Urothelium cell line (cell line): ENCODE measurements around the gene RGS3.

ENCODE experiments used
- DNase-seq: peaks from one replicate; pipeline ENCODE4 v3.0.0; 2011; ENCODE audit warnings: low spot score, mixed read lengths
- FAIRE-seq: peaks from 2 replicates; lab custom pipeline; 2011; peaks lifted over from hg19 to GRCh38; lab: Jason Lieb, UNC

The RGS3 gene

DNA sequence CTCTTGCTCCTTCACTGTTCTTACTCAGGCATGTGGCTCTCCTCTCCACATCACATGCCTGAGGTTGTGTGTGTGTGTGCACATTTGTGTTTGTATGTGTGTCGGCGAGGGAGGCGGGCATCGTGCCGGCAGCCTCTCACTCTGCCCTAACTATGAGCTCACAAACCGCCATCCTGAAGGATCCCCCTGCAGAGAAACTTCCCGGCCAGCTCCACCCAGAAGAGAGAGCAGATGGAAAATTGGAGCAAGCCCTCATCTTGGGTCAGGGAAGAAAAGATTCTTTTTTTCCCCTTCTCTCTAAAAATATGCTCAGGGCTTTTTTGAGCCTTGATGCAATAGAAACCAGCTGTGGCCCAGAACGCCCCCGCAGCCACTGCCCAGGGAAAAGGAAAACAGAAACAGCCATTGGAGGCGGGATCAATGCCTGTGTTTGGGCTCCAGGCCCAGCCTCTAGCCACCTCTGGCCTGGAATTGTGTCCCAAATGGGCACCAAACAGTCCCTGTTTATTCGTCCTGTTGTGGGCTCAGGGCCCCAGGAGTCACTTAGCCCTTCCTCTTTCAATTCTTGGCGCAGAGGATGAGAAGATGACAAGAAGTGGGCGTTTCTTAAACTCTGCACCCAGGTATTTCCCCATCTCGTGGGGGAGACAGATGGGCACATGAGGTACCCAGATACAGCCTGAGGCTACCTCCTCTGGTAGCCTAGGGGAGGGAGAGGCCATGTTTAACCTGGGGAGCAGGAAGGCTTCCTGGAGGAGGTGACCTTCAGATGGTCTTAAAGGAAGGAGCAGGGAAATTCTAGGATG is 151.5 kb downstream of the RGS3 start:
- FAIRE-seq (no peak), DNase-seq (no peak)

DNA sequence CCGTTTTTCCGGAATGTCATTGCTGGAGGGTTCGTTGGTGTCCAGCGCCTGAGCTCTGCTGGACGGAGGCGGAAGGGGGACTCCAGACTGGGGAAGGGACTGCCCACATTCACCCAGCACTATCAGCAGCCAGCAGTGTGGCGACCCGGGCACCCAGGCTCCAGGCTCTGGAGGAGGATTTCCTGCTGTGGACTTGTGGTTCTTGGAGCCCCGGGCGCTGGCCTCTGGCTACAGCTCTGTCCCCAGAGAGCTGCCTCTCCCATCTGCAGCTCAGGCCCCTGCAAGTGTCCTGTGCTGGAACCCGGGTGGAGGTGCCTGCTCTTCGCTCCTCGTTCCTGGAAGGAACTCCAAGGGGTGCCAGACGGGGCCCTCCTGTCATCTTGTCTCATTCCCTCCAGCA is 152.6 kb downstream of the RGS3 start:
- DNase-seq, result no peak
- FAIRE-seq, result no peak

DNA sequence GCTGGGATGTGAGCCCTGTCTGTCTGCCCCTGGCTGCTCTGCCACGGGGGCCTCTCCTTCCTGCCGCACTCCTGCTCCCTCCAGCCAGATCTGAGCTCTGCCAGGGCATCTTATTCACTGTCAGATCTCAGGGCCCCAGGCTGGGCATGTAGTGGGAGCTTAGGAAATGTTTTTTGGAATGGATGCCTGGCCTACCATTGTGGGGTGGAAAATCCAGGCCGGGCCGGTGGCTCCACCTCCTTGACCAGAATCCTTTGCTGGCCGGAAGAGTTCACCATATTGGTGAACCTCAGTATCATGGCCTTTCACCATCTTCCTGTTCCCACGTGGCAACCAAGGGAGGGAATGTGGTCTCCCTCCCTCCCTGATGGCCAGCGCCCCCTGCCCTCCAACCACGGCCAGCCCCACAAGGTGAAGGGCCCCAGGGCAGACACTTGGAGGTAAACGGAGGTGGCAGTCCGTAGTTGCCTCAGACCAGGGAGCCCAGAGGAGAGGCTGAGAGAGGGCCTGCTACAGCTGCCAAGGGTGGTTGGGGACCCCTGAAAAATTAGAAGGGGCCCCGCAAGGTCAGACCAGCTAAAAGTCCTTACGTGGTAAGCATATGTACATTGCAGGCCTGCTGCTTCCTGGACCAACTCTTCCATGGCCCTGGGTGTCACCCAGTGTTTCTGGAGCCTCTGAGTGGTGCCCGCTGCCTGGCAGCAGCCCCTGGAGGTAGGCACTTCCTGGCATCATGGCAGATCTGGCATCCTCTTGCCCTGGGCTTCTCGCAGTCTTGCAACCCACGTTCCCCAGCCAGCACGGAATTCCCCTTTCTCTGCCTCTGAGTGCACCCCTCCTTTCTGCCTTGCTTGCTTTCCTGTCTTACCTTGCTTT is 153.3 kb downstream of the RGS3 start:
- DNase-seq, result no peak
- FAIRE-seq, result no peak

DNA sequence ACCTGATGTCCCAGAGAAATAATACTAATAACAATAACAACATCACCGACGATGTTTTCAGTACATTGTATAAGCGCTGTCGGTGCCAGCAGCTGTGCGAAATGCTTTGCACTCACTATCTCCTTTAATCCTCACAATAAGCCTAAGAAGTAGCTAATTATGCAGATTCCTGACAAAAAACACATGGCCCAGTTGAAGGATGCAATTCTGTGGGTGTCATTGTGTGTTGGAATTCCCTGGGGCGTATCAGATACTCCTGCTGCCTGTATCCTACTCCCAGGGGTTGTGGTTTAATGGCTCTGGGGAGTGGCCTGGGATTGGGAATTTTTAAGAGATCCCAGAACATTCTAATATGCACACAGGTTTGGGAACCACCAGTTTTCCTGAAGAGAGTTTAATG is 154.0 kb downstream of the RGS3 start:
- DNase-seq (no peak), FAIRE-seq (no peak)

DNA sequence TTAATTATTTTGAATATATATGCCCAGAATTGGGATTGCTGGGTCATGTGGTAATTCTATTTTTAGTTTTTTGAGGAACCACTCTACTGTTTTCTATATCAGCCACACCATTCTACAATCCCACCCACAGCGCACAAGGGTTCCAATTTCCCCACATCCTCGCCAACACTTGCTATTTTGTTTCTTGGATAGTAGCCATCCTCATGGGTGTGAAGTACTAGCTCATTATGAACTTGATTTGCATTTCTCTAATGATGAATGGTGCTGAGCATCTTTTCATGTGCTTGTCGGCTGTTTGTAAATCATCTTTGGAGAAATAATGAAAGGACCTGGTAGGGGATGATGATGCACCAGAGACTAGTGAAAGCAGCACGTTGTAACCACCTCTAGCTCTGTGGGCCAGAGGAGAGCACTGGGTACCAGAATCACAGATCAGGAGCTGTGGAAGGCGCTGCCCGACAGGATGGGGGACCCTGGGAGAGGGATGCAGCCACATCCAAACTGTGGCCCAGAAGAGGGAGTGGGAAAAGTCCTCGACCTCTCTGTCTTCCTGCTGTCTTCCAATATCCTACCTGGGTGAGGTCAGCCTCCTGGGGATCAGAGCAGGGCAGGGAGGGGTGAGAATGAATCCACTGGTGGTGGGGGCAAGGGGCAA is 155.4 kb downstream of the RGS3 start:
- DNase-seq (no peak), FAIRE-seq (no peak)

DNA sequence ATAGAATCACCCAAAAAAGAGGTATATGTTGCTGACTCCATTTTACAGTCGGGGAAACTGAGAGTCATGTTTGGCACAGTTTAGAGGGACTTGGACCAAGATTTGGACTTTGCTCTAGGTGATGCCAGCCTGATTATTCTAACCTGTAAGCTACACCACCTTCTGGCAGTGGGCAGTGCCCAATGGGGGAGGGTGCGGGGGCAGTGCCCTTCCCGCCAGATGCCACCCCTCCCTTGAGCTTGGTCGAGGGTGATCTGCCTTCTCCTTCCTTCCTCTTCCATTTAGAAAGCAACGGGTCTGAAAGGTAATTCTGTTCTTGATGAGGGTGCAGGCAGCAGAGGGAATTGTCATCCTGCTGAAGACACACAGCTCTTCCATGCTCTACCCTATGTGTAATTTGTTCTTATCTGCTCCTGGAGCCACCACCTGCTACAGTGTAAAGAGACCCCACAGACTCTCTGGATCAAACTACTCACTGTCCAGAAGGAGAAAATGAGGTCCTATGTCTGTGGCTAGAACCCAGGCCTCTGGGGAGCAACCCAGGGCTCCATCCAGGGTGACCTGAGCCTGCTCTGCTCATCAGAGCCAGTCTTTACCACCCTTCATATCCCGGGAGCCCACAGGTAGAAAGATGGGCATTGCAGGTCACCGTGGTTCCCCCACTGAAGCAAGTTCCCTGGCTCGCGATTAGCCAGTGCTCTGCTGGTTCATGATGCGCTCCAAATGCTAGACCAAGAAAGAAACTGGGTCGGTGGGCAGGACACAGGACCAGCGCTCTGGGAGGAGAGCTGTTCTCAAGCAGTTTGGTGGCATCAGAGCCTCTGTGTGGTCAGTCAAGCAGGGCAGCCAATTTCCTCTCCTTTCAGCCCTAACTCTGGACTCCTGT is 156.2 kb downstream of the RGS3 start:
- FAIRE-seq (peak; percentile 40), DNase-seq (no peak)

DNA sequence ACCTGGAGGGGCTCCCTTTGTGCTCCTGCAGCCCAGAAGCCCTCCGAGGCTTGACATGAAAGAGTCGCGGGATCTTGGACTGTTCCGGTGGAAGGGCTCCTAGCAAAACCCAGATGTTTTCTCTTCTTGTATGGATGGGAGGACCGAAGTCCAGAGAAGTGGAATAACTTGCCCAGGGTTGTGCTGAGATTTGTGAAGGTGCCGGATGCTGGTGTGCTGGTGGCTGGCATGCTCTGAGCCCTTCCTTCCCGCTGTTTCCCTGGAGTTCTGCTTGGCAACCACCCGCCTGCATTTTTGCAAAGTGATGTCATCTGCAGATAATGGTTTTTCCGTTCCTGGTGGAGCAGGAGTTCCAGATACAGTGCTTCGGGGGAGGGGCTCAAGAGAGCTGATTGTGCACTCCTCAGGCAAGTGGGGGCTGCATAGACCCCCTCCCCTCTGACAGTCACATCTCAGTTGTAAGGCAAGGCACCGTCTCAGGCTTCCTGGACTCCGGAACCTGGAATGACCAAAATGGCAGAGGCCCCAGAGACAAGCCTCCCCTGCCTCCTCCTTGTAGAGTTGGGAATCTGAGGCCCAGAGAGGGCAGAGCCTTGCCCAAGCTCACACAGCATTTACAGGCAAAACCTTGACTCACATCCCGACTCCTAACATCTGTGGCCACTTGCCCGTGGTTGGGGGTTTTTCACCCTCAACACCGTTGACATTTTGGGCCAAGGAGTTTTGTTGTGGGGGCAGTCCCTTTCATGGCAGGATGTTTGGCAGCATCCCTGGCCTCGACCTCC is 157.0 kb downstream of the RGS3 start:
- FAIRE-seq (no peak), DNase-seq (peak; percentile 89)

DNA sequence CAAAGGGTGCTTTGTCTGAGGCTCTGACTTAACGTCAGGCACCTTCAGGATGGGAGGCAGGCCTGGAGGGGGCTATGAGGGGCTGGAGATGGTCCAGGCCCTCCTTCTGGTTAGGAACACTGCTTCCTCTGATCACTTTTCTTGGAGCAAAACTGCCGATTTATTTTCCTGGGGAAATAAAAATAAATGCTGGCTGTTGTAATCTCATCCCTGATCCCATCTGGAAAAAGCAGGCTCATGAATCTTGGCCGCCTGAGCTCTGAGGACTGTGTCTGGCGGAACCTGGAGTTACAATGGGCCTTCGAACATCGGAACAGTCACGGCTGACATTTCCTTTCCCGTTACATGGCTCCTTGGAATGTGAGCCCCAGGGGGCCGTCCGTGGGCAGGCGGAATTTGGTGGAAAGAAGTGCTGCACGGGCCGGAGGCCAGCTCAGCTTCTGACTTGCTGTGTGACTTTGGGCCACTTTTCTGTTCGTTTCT is 157.8 kb downstream of the RGS3 start:
- FAIRE-seq (peak; percentile 88), DNase-seq (peak; percentile 64)

DNA sequence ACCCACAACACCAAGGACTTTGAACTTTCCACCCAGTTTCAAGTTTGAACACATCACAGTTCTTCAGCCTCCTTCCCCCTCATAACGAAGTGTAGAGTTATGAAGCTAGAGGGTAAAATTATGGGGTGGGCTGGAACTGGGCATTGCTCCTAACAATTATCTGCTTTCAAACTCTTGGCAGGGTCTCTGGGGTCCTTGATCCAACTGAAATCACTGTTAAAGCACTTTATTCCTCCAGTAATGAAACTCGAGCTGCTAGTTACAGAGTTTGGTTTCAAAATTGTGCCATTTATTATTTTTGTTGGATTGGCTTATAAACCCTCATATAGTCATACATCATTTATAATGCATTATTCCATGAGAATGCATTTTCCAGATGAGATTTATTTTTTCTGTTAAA is 158.5 kb downstream of the RGS3 start:
- no peak for FAIRE-seq
- no peak for DNase-seq

DNA sequence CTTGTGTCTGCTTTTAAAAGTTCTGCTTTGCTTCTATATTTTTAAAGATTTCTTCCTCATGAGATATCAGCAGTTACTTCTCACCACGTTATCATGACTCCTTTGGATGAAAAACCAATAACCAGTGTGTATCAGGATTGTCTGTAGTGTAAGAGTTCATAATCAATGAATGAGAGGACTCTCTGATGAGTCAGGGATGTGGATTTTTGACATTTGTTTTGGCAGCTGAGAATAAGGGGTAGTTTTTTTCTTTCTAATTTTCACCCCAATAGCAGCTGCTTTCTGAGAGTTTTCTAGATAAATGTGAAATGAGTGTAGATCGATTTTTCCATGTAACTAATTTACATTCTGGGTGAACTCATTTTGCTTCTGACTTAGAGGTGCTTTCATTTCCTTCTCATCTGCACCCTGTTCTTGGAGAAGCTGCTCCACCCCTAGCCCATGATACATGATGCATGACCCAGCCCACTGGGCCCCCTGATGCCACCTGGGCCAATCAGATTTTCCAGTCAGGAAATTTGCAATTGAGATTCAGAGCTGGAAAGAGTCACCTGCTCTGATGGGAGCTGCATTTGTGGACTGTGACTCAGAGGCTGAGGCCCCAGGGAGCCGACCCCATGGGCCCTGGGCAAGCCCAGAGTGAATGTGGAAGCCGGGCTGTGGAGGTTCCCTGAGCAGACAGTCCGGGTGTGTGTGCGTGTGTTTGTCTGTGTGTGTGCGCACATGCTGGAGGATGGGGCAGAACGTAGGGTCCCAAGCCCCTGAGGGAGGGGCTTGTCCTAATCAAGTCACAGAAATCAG is 159.3 kb downstream of the RGS3 start:
- FAIRE-seq, result peak; percentile 44
- peak; percentile 89 for DNase-seq

DNA sequence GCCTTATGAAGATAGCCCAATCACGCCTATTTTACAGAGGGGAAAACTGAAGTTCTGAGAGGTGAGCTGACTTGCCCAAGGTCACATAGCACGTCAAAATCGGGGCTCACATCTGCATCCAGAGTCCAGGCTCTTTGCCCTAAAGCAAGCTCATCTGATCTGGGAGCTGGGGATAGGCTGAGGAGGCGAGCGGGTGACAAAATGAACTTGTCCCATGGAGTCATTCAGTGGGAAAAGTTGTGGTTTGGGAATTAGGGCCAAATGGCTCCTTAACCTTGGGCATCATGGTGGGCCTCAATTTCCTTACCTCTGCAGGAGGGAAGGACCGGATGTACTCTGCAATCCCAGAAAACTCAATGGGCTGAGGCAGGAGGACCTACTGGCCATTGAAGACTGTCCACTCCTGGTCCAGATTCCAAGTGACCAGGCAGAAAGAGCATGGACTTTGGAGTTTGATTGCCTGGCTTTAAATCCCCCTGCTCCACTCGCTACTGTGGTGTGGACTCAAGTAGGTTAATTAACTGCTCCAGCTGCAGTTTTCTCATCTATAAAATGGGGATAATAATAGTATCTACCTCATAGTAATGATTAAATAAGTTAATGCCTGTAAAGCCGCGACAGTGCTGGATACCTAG is 160.4 kb downstream of the RGS3 start:
- no peak for DNase-seq
- FAIRE-seq, result no peak

DNA sequence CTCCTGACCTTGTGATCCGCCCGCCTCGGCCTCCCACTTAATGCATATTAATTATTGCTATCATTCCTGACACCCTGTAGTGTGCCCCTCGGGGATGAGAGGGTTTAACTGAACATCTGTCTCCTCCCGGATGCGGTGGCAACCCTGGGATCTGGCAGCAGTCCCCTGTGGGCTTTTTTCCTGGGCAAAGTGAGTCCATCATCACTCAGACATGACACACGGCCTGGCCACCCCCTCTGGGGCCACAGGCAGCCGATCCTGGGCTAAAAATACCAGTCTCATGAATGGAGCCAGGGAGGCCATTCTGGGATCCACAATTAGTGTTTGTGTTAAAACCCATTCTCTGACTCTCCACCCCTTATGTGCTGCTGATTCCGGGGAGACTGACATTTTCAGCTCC is 161.2 kb downstream of the RGS3 start:
- no peak for FAIRE-seq
- peak; percentile 32 for DNase-seq

DNA sequence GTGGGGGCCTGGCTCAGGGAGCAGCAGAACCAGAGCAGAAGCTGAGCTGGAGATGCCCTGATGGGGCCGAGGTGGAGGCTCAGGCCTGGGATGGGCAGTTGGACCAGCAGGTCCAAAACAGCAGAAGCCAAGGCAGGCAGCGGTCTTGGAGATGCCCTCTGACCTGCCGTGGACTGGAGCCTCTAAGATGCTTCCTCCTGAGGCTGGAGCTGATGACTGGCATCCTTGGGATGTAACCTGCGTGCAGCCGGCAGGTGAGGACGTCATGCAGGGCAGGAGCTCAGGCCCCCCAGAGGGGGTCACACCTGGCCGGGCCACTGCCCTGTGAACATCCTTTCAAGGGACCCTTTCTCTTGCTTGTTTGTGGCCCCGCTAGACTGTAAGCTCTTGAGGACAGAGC is 162.0 kb downstream of the RGS3 start:
- FAIRE-seq (no peak), DNase-seq (no peak)

DNA sequence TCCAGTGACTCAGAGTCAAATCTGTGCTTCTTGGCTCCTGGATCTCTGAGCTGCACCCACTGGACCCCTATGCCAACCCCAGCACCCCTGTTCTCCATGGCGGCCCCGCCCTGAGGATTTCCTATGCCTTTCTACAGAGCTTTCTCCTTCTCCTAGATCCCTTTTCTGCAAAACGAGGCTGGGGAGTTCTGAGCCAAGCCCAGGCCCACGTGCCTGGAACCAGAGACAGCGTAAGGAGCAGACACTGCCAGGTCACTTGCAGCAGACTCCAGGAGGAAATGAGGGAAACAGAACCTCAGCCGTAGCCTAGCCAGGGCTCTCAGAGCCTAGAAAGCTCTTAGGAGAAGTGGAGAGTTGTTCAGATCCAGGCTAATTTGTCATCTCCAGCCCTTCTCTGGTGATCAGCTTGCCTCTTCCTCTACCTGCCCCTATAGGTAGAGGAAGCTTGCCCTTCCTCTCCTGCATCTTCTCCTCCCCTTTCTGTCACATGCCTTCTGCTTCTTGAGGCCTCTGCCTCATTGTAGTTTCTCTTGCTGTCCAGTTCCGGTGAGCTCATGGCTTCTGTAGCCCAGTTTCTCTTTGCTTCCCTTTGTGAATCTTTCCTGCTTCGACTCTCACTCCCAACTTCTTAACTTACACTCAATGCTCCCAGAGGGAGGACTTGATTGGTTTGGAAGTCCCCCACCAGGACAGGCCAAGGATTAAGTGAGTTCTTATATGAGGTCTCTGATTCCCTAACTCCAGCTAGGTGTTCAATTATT is 163.4 kb downstream of the RGS3 start:
- FAIRE-seq (no peak), DNase-seq (no peak)

DNA sequence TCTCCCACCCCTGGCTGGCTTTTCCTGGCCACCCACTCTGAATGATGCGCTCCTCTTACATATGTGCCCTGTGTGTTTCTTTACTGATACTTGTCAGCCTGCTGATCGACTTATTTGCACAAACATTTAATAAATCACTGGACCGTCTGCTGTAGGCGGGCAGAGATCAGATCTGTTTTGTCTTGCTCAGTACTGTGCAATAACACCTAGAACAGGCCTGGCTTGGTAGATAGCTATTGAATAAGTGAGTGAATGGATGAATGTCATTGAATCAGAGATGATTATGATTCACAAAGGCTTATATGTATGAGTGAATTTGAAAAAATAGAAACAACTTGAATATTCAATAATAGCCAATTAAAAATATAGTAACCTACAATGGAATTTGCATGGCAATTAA is 165.1 kb downstream of the RGS3 start:
- no peak for FAIRE-seq

DNA sequence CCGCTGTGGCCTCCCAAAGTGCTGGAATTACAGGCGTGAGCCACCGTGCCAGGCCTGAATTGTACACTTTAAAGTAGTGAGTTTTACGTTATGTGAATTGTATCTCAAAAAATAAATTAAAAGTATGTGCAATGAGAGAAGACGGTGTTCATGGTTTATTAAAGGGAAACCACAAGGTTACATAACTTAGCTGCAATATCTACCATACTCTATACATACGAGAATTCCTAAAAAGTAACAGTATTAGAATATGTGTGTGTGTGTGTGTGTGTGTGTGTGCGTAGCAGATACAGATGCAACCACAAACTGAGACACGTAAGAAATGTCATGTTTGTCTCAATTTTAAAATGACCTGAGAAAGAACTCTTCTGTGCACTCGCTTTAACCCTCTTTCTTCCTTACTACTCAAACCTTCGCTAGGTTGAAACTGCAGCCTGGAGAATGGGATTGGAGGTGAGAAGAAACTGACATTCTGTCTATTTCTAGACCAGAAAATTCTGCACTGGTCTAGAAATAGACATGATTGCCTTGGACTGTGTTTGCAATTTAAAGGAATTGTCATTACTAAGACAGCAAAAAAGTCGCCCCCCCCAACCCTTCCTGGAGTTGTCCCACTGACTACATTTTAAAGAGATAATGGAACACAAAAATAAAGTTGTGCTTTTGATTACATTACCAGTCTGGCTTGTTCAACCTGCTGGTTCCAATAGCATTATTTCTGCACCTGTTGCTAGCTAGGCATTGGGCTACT is 167.0 kb downstream of the RGS3 start:
- DNase-seq, result no peak
- FAIRE-seq, result no peak

More for the DNA sequence above, 165.1 kb downstream of the RGS3 start:
- no peak for DNase-seq
